Measurements from ENCODE around the gene MGMT.
A peak's percentile ranks its signal among the peaks of the same experiment; 100 is the strongest.

MGMT gene

DNA sequence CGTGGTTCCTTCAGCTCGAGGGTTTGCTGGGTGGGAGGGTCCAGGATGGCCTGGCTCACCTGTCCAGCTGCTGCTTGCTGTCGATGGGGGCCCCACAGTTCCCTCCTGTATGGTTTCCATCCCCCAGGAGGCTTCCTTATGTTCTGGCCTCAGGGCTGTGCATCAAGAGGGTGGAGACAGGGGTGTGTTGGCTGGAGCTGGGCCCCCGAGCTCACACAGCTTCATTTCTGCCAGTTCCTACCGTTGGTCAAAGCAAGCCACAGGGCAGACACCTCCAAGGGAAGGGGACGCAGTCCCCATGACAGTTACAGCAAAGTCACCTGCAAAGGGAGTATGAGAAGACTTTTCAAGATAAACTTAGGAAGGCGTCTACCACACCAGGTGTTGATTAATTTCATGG, 340.2 kb downstream of the MGMT start:
- DNase-seq (ENCODE audit: low spot score), result no peak

GRCh38 chr10:129808092-129808983, 341.3 kb downstream of the MGMT start:
- DNase-seq (ENCODE audit: low spot score), result no peak

DNA sequence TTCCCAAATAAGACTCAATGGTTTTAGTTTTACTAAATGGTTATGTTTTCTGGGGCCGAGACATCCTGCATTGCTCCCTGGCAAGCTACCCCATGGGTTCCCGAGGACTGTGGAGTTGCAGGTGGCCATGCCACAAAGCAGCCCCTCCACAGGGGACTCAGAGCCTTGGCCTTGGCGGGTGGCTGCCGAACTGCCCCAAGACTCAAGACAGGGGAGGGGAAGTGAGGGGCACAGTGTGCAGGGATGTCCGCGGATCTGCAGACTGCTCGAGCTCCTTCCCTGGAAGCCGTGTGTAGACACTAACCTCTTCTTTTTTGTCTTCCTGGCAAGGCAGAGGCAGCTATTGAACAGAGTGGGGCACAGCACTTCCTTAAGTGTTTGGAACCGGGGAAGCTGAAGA, 342.4 kb downstream of the MGMT start:
- no peak for DNase-seq (ENCODE audit: low spot score)

DNA sequence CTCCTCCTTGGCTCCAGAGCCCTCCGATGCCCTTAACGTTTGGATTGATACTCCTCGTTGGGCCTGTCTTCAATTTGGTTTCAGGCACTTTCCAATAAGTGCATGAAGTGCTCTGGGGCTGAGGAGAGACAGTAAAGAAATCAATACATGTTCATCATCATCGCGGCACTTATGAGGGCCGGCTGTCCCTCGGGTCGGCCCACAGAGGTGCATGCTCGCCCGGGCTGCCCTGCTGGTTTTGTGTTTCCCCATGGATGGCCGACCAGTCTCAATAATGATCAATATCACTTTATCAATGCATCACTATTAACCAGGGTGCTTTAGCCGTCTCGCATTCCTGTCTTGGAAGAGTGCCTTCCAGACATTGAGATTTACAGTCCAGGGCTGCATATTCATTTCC, 342.8 kb downstream of the MGMT start:
- no peak for DNase-seq (ENCODE audit: low spot score)

- no peak for DNase-seq (ENCODE audit: low spot score)
Measured at GRCh38 chr10:129811208-129811607, 344.2 kb downstream of the MGMT start.

DNA sequence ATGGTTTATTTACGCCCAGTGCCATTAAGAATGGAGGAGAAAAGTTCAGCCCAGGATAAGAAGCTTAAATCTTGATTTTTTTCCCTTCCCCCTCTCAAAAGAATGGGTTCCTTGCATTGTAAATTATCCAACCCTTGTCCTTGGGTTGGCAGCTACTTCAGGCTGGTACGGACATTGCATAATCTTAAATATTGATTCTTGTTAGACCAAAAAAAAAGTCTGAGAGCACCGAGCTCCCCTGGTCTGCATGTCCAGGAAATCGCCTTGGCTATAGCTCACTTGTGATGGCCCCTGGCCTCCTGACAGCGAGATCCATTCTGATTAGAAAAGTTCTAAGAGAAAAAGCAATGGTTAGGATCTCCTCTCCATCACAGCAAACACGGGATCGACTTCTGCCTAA, 345.4 kb downstream of the MGMT start:
- DNase-seq (ENCODE audit: low spot score), result no peak

DNA sequence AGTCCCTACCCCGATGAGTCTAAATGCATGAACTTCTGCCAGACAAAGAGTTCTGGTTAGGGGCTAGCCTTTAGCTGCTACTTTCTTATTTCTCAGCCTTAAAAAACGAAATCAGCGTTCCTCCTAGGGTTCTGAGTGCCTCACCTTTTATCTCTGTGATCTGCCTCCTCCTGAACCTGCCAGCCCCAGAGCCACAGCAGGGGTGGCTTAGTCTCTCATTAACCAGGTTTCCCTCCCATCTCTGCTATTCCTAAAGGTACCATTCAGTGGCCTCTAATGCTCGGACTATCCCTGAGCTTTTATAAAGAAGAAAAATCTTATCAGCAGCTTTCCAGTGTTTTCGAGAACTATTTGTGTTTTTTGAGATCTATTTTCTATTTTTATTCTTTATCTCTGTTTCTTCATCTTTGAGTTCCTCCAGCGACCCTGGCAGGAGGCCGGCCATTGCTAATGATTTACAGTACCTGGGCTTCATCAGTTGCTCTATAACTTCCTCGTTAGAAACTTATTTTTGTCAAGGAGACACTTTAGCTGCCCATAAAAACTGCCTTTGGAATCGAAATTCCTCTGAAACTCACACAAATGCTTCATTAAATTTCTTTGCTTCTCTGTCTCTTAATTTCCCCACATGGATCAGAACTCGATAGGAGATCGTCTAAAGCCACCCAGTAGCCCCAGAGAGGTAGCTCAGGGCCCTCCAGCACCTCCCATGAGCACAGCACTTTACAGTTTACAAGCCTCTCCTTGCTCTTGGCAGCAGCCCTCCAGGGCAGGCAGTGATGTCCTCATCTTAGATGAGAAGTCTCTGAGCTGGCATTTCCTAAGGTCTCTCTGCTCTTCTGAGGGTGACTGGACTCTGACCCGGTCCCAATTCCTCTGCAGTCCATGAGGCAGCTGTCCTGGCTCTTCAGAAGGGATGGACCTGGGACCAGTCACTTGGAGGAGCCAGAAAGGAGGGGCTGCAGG, 347.9 kb downstream of the MGMT start:
- DNase-seq (ENCODE audit: low spot score), result peak; percentile 60

DNA sequence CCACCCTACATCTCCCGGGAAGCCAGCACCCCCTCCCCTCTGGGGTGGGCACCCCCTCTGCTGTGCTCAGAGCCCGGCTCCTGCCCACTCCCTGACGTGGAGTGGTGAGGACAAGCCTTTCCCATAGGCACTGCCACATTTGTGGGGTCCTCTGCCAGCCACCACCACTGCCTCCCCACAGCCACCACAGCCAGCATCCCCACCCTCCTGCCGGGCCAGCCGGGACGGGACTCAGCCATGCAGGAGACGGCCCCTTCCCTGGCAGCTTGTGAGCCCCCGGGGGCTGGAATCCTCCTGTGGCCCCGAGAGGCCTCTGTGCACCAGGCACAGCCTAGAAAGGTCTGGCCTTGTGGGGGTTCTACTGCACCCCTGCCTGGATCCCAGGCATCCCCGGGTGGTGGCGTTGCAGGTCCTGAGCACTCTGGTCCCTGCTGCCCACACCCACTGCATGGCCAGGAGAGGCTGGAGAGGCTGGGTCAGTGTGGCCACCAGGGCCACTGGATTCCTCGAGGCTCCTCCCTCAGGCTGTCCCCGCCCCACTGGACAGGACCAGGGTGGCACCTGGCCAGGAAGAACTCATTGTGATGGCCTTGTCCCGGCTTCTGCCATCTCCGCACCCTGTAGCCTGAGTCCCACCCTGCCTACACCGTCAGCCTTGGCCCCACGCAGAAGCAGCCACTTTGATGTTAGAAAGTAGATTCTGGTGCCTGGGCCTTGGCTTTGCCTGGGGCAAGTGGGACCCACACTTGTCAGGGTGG, 349.0 kb downstream of the MGMT start:
- DNase-seq (ENCODE audit: low spot score), result no peak

DNA sequence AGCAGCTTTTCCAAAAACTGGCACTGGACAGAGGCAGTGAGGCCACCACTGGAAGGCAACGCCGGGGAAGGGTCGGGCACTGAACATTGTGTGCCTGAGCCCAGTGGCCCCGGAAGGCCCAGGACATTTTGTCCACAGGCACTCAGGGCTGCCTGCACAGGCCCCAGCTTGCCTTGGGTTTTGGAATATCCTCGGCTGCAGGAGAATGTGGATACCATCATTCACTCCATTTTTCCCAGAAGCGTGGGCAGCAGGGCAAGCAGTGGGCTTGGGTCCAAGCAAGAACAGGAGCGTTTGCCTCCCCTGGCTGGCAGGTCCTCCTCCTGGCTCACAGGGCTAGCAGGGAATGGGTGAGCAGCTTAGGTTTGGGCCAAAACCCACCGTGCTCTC, 349.6 kb downstream of the MGMT start:
- DNase-seq (ENCODE audit: low spot score), result no peak

All from kidney tubule cell (primary cell).